HG02623 (cell line): ENCODE data around the gene DNMT3A.

Source experiments
- ATAC-seq: cut with Tn5 transposase; IDR thresholded peaks from one replicate; pipeline ENCODE4 v1.9.1; 2021; ENCODE audit warnings: moderate library complexity; ENCODE audit not compliant: unreplicated experiment

The DNMT3A gene

DNA sequence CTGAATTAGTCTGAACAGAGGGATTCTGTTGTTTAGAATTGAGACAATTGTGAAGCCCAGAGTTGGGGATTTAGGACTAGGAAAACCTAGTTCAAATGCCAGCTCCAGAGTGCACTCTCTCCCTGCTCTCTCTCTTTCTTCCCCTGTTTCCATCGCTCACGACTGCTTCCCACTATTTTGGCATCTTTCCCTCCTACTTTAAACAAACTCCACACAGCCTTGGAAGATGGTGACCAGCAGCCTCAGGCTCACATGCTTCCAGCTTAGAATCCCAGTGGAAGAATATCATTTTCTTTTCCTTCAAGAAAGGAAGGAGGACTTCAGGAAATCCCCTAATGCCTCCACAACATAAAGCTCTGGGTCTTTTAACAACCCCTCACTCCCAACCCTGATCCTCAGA is 6.1 kb upstream of the DNMT3A start:
- ATAC-seq = no peak

DNA sequence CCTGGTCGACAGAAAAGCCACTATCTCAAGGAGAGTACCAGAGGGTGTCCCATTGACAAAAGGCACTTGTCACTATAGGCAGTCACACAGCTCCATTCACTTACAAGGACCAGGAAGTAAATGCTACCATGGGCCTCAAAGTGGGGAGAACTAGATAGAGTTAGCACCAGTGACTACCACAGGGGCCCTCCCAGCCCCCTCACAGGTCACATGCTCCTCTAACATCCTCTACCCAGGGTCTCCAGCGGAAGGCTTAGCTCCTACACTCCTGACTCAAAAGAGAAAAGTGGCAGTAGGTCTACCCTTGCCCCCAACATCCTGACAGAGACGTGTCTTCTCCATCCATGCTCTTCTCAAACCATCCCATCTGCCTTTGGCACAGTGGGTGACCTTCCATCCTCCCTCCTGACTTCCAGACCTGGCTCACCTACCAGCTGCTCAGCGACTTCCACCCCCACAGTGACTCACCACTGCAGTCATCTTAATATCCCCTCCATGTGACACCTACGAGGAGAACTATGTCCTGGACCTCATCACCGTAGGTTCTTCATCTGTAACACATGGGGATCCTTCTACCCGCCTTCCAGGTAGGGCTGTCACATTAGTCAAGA is 5.6 kb upstream of the DNMT3A start:
- no peak for ATAC-seq

DNA sequence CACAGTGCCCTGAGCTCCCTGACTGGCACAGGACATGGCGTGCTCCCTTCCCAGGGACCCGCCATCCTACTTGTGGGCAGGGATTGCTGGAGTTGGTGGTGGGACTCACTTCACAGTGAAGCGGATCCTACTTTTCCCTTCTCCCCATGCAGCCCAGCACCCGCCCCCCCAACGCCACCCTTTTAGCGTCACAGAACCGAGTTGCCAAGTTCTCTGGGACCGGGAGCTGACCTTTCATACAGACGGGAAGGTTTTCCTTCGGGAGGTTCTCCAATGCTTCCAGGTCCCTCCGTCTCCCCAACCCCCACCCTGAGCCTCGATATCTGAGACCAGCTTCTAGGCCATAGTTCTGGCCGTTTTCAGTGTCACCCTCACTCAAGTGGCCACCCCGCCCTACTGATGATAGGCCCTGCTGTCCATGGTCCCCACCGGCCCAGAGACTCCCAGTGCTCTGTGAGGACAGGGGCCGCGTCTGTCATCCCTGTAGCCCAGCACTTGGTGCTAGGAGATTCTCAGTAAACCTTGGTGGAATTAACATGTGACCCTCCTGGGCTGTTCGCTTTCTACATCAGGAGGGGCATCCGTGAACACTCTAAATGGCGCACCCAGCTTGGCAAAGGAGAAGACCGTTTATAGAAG is 1.6 kb upstream of the DNMT3A start:
- no peak for ATAC-seq

DNA sequence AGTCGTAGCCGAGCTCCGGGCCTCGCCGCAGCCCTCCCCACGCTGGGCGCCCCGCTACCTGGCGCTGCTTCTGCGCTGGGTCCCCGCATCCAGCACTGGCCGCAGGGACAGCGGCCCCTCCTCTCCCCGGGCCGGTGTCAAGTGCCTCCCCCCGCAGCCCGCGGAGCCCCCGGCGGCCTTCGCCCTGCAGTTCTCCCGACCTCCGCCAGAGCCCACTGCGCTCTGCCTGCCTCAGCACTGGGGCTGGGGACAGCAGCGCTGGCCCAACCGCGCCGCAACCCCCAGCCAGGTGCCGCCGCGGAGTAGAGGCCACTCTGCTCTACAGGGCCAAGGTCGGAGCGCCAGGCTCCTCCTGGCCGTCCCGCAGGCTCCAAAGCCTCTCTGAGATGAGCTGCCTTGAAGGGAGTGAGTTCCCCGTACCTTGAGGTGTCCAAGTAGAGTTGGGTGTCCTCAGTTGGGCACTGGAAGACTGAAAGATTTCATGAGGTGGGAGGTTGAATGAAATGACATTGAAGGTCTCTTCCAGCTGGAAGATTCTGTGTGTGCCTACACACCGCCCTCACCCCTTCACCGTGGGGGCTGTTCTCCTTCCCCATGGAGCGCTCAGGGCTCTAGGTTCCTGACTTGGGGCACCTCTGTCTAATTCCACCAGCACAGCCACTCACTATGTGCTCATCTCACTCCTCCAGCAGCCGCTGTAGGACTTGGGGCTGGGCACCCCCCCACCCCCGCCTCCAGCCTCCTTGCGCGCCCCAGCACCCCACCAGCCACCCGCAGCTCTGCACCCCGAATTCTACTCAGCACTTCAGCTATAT is 854 bp upstream of the DNMT3A start:
- ATAC-seq = peak; percentile 56

DNA sequence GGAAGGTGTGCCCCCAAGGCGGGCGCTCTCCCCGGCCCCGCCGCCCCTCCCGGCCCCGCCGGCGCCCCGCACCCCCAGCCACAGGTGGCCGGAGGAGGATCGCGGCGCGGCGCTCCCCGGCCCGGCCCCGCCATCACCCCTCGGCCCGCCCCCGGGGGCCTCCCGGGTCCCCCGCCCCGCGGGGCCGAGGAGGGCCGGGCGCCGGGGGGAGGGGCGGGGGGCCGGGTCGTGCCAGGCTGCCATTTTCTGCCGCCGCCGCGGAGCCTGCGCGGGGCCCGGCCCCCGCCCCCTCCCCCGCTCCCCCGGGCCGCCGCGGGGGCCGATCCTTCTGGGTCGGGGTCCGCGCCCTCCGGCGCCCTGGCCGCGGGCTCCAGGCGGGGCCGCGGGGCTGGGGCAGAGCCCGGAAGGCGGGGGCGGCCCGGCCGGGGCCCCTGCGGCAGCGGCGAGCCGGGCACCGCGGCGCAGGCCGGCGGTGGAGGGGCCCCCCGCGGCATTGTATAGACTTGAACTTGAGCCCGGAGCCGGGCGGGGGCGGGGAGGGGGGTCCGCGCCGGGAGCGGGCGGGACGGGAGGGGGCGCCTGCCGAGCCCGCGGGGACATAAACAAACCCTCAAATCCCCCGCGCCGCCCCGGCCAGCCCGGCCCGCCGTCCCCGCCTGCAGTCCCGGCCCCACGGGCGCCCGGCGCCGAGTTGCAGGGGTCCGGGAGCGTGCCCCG is 556 bp downstream of the DNMT3A start:
- peak; percentile 22 for ATAC-seq

DNA sequence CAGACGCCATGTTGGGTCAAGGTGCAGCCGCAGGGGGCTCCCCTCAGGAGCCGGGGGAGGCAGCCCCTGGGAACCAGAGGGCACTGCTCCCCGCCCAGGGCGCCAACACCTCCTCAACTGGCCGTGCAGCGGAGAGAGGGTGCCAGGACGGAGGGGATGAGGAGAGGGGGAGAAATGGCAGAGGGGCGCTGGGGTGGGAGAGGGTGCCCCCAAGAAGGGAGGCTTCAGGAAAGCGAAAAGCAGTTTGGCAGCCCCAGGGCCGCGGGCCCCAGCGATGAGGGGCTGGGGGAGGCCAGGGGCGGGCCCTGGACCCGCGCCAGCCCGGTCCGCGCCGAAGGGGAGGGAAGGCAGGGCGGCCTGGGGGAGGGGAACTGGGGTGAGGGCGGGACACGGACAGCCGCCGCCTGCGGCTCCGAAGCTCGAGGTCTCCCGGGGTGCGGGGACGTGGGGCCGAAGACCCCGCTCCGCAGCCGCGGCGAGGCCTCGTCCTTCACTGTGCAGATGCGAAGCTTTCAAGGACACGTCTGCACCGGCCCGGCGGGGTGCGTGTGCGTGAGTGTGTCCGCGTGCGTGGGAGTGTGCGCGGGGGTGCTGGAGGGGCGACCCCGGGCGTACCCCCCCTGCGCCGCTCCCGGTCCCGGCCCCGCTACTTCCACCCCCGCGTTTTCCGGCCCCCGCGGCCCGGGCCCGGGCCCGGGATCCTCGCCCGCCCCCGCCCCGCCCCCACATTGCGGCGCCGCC is 1.4 kb downstream of the DNMT3A start:
- ATAC-seq = peak; percentile 6

DNA sequence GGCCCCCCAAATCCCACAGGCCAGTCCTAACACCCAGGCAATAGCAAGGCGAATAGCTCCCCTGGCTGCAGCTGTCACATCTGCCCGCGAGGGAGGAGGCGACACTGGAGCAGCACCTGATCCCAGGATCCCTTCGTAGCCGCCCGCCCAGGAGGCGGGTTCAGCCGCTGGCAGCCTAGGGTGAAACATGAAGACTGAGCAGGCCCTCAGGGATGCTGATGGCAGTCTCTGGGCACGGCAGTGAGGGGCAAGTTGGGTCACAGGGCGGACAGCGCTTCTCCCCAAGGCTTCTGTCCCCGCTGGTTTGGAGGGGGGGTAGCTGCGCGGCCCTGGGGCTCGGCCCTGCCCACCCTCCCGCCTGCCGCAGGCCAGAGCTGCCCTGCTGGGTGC is 1.9 kb downstream of the DNMT3A start:
- no peak for ATAC-seq

DNA sequence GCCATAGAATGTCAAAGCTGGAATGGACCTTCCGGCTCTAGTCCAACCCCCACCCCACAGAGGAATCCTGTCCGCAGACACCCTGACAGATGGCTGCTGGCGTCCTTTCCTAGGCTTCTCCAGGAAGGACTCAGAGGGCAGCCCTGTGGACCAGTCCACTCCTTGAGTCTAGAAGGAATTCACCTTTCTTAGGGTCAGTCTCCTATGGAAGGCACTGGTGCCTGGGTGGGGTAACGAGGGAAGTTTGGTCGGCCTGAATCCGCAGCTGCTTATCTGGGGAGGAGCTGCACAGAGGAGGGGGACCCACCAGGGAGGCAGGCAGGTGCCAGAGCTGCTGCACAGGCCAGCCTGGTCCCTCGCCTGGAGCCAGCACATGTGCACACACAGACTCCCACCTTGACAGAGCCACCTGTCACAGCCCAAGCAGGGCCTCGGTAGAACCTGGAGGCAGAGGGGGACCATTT is 2.5 kb downstream of the DNMT3A start:
- ATAC-seq = no peak

DNA sequence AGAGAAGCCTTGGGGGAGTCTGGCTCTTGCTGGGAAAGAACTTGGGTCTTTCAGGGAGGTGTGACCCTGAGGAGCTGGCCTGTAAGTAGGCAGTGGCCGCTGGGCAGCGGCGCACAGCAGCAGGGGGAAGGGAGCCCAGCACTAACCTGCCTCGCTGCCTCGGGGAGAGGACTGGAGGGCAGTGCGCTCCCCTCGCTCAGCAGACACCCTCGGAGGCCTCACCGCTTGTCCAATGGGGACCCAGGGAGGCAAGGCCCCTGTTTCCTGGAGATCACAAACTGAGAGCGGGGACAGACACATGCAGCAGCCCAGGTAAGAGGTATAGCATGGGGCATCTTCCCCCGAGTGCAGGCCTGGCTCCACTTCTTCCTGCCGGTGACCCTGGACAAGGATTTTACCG is 3.3 kb downstream of the DNMT3A start:
- no peak for ATAC-seq

DNA sequence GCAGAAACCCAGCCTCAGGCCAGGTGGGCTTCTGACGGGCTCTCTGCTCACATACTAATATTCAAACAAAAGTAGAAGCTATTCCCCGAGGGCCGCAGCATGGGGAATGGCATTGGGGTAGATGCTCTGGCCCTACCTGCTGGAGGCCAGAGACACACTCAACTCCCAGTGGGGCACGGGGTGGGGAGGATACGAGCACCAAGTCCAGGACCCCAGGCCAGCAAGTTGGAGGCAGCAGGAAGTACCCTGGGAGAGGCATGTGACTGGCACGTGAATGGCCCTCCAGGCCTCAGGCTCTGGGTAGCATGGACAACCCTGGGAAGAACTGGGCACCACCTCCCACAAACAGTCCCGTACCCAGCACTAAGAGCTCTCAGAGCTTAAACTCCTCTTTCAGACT is 3.8 kb downstream of the DNMT3A start:
- no peak for ATAC-seq

DNA sequence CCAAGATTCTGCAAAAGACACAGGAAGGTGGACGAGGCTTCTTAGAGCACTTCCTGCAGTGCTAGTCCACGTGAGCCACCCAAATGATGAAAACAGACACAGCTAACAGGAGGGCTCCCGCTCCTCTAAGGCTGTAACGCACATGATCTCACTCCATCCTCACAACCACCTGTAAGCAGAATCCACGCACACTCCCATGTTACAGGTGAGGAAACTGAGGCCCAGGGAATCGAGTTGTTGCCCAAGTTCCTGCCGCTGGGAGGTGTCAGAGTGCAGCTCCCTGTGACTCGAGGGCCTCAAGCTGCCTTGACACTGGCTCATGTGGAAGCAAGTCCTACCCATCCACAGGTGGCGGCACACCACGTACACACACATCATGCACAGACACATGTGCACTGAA is 4.4 kb downstream of the DNMT3A start:
- no peak for ATAC-seq

DNA sequence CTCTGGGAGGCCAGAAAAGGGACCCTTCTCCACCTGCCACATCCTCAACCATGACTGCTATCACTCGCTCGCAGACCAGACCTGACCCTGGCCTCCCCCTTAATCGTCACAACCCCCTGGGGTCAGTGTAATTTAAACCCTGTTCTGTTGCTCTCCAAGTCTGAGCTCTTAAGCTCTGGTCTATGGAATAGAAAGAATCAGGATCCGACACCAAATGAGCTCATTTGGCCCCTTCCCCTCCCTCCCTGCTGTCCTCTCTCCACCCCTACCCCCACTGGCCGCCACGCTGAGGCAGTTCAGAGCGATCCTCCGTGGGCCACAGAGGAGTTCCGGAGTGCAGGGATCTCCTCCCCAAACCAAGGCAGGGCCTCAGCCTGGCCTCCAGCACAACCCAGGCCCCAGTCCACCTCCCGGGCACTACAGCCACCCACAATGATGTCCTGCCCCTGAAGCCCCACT is 5.3 kb downstream of the DNMT3A start:
- no peak for ATAC-seq

DNA sequence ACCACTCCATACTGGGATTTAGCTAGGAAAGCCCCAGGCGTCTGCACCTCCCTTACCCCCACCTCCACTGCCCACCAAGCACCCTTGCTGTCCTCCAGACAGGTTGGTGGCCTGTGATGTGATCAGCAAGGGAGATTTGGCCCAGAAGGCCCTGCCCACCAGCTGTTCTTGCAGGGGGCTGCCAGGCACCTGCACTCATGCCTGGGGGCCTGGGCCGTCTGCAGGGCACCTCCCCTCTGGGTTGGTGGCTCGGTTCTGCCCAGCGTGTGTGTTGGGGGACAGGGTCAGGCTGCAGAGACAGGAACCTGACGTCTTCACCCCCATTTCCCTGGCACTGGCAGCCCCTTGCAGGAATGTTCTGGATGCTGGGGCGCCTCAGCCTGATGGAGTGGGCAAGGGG is 5.8 kb downstream of the DNMT3A start:
- no peak for ATAC-seq

DNA sequence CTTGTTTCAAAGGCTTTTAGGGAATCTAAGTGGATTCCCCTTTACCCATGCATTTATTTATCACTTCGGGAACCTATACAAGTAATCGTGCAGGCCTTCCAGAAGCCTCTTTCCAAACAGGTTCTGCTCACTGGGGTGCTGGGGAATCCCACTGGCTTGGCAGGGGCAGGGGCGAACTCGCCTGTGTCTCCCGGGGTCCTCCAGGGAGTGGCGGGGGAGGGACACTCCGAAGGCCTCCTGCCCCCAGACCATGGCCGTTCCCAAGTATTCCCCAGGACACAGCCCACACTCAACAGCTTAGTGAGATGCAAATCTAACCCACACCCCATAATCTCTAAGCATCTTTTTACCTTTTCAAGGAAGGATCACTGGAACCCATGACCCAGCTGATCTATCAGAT is 6.5 kb downstream of the DNMT3A start:
- ATAC-seq = no peak

DNA sequence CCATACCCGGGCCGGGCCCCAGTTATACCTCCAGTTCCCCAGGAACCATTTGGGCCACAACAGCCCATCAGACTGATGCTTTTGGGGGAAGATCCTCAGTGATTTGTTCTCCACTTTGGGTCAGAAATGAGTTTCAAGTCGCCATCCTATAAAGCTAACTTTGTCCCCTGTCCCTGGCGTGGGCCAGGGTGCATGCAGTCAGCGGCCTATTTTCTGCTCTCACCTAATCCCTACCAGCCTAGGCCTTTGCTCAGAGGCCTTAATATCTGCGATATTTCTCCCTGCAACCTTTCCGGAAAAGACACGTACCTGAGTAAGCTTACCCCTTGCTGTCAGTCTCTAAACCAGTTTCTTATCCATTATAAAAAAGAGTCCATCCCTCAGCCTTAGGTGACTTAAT is 7.2 kb downstream of the DNMT3A start:
- no peak for ATAC-seq

DNA sequence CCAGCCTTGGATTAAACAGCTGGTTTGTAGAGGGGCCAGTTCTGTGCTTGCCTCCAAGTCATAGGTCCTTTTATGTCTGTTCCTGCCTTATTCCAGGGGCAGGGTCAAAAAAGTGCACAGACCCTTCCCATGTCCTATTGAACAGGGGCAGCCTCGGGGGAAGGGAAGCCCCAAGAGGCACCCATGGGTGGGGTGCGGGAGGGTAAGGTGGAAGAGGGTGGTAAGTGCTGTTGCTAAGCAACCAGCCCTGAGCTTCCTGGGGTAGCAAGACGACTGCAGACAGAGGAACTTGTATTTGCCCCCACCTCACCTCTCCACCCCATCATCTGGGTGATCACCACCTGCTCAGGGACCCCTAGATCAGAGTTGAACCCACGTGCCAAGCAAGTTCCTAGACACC is 7.7 kb downstream of the DNMT3A start:
- no peak for ATAC-seq

DNA sequence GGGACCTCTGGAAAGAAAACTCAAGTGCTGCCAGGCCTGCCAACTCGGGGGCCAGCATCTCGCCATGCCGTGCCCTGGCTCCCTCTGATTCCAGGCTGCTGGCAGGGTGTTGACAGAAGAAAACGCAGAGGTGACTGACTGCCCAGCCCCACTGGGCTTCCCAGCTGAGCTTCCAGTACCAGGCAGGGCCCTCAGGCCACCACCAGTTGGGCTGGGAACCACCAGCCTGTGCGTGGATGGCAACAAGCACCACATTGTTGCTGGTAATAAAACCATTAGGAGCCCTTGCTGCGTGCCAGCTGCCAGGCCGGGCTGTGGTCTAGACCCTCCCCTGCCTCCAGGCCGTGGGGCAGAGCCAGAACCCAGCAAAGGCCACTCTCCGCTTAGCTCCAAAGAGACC is 9.2 kb downstream of the DNMT3A start:
- ATAC-seq = no peak

DNA sequence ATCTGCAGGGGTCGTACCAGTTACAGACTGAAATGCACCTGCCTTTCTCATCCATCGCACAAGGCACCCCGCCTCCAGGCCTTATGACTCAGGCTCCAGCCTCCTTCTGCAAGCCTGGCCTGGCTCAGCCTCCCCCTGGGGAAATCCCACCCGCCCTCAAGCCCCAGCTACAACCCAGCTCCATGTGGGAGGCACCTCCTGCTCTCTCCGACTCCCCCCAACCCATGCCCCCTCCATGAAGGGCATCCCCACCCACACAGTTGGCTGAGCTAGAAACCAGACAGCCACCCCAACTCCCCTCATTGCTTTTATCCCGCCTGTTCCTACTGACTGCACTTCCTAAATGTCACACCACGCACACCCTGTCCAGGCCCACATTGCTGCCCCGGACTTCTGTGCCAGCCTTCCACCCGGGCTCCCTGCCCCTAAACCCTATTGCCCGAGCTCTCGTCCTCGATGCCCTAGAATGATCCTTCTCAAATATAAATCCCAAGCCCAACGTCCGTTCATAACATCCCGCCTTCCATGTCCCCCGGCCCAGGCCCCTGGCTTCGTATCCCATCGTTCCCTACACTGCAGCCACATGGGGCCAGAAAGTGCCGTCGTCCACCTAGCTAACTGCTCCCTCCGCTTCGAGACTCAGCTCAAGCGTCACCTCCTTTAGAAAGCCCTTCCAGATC is 9.9 kb downstream of the DNMT3A start:
- no peak for ATAC-seq

DNA sequence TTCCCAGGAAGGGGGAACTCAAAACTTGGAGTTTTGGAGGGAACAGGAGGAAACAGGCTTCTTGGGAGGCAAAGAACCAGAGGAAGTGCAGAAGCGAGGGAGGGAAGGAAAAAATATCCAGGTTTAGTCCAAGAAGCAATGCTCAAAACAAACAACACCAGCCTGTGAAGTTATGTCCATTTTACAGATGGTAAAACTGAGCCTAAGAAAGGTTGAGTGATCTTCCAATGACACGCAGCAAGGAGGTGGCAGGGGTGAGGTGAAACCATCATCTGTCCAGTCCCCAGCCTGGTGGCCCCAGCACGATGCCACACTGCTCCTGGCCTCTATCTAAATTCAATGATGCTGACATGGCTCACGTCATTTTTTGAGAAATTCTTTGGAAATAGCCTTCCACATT is 10.8 kb downstream of the DNMT3A start:
- no peak for ATAC-seq

DNA sequence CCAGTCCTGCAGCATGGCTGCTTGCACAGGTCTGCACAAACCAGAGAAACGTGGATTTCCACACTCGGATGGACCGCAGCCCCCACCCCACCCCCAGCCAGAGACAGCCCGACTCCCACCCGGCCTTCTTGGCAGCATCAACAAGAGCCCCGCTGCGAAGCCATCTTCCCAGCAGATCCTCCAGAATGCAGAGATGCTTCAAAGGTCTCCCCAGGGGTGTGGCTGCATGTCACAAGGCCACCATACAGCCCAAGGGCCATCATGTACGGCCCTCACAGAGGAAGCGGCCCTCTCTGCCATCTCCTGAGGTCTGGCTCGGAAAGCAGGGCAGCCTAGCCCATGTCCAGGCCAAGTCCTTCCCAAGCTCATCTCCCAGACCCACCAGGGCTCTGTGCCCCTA is 11.5 kb downstream of the DNMT3A start:
- ATAC-seq = no peak
